ENCODE data around the gene WBP1L. TPM values are rescaled to one million over a fixed set of nuclear protein-coding genes. Genes with fewer than 3 reads are reported as not detected.
A peak's percentile ranks its signal among the peaks of the same experiment; 100 is the strongest.

Gene WBP1L
- total RNA-seq, 1 donor from 2014 or later = 66.2 TPM

DNA sequence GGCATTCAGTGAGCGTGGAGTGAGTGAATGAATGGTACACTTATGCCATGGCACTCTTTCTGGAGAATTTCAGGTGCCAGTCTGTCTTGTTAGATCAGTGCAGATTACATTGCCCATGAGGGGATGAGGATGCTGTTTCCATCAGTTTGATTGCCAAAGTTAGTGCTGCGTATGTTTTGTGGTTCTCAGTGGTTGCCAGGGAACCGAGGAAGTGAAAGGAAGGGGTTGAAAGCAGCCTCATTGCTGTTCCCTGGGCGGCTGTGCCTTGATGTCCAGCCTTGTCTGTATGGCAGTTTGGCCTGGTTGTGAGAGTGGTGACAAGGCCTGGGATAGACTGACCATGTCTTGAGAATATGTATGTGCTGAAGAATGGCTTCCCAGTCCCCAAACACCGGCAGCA is 30.2 kb downstream of the WBP1L start:
- intact Hi-C loops (cut with DNase I) = no loop called here
- peak; percentile 8 for ATAC-seq
- no peak for DNase-seq (ENCODE audit: low spot score)

DNA sequence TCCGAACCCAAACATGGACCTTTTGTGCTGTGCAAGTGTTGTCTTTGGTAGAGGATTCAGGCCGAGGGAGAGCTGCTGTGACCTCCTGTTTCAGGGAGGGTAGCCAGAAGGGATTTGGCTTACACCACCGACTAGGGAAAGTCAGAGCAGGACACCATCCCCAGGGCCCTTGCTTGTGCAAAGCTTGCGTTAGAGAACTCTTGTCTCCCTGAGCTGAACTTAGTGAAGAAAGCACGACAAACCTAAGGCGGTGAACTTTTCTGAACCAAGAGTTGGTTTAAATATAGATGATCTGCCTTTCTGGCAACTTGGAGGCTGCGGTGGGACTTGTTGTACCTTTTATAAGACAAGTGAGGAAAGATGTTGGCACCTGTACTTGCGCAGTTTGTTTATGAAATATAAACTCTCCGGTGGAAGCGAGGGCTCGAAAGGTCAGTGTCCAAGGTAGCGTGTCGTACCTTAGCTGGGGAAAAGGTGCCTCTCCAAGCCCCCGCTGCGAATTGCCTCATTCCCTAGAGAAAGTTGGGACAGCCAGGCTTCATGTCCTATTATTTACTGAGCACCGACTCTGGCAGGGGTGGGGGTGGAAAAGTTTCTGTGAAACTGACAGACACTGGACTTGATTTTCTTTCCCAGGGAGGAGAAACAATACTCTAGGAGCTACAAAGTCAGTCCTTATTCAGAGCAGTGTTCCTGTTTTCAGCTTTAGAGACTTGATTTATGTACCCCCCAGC is 31.6 kb downstream of the WBP1L start:
- peak; percentile 81 for DNase-seq (ENCODE audit: low spot score)
- ATAC-seq = peak; percentile 80
- intact Hi-C loops (cut with DNase I) = no loop called here

DNA sequence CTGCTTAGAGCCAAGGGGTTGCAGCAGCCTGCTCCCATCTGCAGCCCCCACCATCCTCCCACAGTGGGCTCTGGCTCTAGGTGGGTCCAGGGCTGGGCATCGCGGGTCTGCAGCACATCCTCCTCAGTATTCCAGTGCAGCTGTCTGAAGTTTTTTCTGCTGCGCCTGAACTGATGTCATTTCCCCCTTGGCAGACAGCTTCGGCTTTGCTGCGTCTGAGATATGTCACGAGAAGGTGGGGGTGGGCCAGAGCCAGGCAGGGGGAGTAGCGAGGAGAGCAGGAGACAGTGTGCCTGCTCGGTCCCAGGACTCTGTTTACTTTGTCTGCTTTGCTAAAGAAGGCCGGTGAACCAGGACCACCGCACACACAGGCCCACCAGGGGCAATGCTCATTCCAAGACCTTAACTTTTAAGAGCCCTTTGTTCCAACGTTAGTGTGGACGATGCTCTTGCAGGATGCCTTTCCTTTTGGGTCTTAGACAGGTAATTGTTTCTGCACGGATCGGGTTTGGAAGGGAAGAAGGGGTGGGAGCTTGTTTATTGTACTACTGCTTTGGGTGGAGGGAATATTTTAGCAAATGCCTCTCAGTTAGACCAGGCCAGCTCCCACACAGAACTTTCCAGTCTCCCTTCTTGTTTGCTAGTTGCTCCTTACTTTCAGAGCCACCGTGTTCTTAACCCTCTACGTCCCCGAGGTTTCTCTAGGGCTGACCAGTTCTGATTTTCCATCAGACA is 32.4 kb downstream of the WBP1L start:
- ATAC-seq = peak; percentile 90
- peak; percentile 91 for DNase-seq (ENCODE audit: low spot score)
- intact Hi-C loops (cut with DNase I) = no loop called here

DNA sequence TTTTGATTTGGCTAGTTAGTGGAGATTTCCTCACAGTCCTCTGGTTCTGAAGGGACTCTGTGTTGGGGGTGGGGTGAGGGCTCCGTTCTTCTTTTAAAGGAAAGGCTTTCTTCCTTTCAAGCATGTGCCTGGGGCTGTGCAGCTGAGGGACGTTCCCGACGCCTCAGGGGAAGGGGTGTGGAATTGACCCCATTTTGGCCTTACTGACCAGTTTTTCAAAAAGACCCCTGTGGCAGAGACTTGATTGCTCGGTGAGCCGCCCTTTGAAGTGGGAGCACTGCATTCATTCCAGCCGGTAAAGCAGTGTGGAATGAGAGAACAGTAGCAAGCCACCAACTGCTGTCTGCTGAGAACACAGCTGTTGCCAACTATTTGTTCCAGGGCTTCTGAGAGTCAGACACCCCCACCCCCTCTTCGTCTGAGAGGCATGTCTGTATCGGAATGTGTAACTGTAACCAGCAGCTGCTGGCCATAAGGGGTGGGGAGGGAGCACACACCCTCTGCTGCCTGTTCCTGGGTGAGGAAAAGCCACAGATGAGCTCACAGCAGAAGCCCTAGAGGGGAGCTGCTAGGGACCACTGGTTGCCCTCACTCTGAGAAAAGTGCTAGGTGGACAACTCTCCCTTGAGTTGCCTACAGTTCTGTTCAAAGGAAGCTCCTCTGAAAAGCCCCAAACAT is 33.2 kb downstream of the WBP1L start:
- intact Hi-C loops (cut with DNase I) = no loop called here
- DNase-seq (ENCODE audit: low spot score) (peak; percentile 76), ATAC-seq (peak; percentile 72)

DNA sequence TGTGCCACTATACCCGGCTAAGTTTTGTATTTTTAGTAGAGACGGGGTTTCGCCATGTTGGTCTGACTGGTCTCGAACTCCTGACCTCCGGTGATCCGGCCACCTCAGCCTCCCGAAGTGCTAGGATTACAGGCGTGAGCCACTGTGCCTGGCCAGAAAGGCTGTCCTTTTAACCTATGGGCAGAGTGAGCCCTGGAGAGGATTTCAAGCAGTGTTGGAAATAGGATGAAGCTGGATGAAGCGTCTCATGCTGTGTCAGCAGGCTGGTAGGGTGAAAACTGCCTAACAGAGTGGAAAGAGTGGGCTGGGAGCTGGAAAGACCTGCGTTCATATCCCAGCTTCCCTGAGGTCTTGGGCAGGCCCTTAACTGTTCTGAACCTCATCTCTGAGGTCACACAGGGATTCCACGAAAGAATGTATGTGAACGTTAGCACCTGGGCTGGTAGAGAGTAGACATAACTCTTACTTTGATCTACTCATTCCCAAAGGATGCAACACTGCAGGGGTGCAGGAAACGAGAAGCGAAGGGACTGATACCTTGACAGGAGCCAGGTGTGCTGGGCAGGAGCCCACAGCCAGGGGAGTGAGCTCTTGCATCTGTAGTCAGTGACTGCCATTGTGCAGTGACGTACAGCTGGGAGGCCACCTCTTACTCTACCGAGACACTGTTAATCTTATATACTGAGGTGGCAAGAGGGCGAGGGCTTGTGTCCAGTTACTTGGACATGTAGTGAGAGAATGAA is 34.1 kb downstream of the WBP1L start:
- DNase-seq (ENCODE audit: low spot score) (no peak), ATAC-seq (no peak)
- intact Hi-C loops (cut with DNase I) = no loop called here

DNA sequence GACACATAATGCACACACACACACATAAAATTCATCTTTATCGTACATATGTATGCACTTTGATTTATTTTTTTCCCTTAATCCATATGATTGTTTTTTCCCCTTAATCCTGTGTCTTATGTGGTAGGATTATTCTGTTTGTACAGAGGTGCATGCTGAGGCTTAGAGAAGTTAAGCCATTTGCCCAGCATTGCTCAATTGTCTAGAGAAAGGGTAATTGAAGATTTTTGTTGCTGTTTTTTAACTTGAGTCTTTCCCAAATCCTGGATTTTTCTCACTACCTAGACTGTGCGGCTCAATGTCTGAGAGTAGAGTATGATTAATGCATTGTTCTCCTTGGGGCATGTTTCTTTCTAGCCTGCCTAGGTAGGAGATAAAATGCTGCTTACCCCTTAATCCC is 35.0 kb downstream of the WBP1L start:
- intact Hi-C loops (cut with DNase I) = no loop called here
- no peak for ATAC-seq
- DNase-seq (ENCODE audit: low spot score) = no peak

DNA sequence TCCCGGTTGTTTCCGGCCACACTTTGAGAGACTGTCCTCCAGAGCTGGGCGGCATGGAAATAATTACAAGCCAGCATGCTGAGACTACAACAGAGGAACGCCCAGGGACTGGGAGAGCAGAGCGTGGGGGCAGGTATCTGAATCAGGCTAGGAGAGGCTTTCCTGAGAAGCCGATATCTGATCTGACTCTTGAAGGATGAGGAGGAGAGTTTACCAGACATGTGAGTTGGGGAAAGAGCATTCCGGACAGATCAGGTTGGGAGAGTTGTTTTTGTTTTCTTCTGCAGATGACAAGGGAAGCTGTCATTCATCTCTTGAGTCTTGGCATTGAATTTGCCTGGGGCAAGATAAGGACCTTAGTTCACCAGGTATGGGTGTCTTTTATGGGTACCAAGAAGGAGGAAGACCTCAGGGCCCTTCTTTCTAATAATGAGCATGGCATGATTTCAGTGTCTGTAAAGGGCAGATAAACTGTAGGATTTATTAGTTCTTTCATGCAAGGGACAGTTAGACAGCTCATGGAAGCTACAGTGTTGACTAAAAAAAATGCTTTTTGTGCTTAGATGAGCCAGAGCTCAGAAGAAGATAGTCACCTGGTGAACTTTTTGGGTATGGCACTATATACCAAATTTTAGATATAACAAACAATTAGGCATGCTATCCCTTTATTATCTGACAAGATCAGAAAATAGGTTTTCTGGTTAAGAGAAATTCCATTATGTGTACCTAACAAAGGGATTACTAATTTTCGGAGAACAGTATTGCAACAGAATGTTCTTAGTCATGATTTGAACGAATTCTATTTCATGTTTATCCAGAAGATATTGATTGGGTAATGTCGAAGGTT is 36.2 kb downstream of the WBP1L start:
- no peak for ATAC-seq
- intact Hi-C loops (cut with DNase I) = no loop called here
- DNase-seq (ENCODE audit: low spot score) = no peak

DNA sequence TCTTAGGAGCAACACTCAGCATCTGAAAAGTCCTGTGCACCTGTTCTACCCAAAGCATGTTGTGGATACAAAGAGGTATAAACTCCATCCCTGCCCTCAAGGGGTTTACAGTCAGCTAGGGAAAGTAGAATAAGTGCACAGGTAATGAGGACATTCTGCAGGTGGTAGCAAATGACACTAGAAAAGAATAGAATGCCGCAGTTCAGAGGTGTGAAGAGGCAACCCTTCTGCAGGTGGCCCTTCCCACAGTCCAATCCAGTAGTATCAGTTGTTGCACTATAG is 36.7 kb downstream of the WBP1L start:
- no peak for DNase-seq (ENCODE audit: low spot score)
- intact Hi-C loops (cut with DNase I) = no loop called here
- ATAC-seq = no peak

DNA sequence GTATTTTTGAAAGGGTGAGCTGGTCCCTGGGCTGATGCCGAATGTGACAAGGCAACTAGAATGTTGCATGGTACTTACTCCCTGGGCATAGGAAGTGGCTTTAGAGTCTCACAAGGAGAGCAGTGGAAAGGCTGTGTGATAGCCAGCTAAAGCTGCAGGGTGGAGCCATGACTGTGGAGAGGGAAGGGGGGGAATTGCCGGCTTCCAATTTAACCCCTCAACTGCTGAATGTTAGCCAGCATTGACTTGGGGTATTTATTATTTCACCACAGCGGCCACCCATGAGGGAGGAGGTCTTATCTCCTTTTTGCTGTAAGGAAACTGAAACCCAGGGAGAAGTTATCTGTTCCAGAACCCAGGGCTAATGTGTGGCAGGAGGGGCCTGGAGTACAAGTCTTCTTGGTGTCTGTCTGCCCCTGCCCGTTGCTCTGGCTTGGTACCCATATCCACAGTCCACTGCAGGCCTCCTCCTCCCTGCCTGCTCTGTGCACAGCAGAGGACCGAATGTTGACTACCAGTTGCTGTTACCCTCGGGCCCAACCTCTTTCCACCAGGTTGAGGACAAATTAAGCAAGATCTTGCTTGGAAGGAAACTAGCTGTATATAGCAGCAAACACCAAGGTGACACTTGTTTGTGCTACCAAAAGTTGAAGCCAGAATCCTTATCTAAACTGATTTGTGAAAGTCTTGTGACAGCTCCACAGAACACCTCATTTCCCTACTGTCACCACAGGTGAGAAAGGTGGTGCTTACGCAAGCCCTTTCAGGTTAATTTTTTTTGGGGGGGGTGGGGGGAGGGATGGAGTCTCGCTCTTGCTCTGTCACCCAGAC is 37.6 kb downstream of the WBP1L start:
- intact Hi-C loops (cut with DNase I) = no loop called here
- DNase-seq (ENCODE audit: low spot score) = no peak
- no peak for ATAC-seq

DNA sequence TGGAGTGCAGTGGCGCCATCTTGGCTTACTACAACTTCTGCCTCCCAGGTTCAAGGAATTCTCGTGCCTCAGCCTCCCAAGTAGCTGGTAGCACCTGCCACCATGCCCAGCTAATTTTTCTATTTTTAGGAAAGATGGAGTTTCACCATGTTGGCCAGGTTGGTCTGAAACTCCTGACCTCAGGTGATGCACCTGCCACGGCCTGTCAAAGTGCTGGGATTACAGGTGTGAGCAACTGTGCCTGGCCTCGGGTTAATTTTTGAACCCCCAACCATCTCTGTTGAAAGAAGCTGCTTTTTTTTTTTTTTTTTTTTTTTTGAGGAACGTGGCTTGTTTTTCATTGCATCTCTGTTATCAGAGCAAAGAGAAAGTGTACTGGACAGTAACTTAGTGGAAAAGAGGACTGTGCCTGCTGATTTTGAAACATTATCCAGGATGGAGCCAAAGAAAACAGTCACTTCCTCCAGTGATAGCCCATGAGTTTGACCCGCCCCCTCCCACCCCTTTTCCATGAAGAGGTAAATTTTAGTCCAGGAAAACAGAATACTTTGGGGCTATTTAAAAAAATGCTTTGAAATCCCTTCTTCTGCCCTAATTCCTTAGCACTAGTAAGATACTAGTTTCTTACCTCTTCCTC is 38.3 kb downstream of the WBP1L start:
- ATAC-seq (peak; percentile 83), DNase-seq (ENCODE audit: low spot score) (no peak)
- intact Hi-C loops (cut with DNase I) = no loop called here

DNA sequence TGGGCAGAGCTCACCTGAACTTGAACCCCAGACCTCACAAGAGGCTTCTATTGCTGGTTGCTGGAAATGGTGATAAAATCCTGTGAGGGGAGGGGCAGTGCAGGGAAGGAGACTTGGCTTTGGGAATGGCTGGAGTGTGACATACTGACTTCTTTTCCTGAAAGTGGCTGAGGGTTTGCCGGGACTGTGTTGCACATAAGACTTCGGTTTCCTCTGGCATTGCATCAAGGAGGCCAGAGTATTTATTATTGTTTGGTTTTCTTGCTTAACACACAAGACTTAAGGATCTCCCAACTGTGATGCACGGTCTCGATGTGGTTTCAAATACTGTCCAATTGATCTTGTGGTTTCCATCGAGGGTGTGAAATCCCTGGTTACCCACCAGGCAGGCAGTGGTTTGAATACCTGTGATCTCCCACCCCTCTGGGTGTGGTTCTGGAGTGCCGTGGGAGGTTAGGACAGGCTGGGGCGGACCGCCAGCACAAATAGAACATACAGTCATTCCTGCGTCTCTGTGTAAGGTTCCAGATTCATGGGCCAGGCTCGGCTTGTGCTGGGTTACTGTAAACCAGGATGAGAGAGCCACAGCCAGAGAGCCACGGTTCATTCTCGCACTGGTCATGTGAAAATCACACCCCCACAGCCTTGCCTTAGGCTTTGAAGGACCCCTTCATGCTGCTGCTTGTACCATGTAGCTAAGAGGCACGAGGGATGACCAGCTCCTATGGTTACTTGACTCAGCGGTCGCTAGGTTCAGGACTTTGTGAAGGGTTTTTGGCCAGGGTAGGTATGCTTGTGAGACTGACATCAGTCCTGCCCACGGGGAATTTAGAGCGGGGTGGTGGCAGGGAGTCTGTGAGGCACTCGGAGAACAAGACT is 39.2 kb downstream of the WBP1L start:
- intact Hi-C loops (cut with DNase I) = no loop called here
- ATAC-seq (peak; percentile 75), DNase-seq (ENCODE audit: low spot score) (peak; percentile 79)

DNA sequence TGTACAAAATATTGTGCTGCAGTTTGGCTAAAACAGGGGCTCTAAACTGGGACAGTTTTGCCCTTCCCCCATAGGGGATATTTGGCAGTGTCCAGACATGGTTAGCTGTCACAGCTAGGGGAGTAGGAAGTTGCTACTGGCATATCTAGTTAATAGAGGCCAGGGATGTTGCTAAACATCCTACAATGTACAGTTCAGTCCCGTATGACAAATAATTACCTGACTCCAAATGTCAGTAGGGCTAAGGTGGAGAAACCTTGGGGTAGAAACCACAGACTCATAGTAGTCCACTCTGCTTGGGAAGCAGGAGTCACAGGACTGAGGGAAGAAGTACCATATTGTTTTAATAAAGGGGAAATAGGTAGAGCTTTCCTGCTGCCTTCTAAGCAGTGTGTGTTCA is 39.8 kb downstream of the WBP1L start:
- no peak for DNase-seq (ENCODE audit: low spot score)
- intact Hi-C loops (cut with DNase I) = no loop called here
- ATAC-seq = peak; percentile 1

DNA sequence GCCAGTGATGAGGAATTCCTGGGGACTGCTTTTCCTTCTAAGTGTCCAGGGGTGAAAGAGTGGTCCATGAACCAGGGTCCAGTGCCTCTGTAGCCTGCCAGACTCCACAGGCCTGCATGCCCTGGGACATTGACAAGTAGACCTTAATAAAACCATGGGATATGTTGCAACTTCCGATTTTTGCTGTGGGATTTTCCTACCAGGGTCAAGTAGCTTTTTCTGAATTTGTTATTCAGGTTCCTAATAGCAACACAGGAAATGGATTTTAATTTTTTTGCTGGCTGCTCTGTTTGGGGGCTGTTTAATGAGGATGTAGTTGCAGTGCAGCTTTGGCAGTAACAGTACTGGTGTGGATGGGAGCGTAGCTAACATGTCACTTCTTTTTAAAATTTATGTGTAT is 42.1 kb downstream of the WBP1L start:
- no peak for DNase-seq (ENCODE audit: low spot score)
- intact Hi-C loops (cut with DNase I) = no loop called here
- ATAC-seq = peak; percentile 48

DNA sequence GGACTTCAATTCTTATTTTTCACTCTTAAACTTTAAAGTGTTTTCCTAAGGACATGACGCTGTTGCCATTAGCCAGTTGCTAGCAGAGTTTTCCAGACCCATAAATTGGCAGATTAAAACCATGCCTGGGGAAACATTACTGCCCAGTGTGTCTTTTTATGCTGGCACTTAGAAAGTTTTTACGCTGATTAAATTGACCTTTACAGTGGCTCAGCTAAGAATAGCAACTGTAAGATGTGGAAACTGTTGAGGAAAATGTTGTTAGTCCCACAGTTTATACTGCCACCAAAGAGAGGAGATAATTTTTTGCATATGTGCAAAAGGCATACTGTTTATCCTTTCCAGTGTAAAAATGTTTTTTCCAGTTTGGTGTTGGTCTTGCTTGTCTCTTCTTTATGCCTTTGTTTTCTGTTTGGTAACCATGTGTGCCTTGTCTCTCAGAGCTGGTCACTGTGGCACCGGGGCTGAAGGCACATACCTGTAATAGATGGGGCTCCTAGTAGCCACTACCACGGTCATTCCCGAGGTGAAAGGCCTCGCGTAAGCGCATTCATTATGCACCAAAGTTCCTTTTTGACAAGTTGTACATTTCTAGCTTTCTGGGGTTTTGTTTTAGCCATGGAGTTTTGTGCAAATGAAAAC is 48.1 kb downstream of the WBP1L start:
- no peak for ATAC-seq
- no peak for DNase-seq (ENCODE audit: low spot score)
- intact Hi-C loops (cut with DNase I) = no loop called here

DNA sequence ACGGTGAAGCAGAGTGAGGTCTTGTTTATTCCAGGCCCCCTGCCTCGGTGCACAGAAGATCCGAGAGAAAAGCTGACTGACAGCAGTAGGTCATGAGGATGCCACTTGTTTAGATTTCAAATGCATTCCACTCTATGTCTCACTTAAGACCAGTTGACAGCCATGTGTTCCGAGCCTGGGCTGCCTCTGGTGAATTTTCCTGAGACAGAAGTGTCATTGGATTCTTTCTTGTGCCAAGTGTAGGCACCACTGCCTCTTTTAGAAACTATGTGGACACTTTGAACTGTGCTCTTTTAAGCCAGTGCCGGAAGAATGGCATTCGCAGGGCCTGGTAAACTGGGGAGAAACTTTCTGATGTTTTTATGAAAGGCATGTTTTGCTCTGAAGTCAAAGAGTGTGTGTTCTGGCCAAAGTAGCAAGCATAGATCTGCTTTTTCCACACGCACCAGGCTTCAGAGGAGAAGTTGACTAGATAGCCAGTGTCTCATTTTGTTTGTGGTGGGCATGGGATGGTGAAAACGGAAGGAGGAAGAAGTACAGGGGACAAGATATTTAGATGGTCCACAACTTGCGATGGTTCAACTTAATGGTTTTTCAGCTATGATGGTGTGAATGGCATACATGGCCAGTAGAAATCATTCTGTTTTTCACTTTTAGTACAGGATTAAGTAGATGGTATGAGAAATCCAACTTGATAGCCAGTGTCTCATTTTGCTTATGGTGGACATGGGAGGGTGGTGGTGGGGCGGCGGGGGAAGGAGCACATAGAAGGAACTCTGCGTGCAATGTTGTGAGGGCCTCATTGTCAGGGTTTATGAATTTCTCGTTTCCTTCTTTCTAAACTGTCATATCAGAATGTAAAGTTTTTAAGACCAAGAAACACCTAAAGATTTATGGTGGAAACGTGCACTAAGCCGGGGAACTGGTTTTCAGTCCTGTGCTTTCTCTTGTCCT is 52.0 kb downstream of the WBP1L start:
- ATAC-seq (no peak), DNase-seq (ENCODE audit: low spot score) (no peak)
- intact Hi-C loops (cut with DNase I) = no loop called here
